HepG2 (cell line): Measurements from ENCODE around the gene HHLA2. TPM values are rescaled to one million over a fixed set of nuclear protein-coding genes. Genes with fewer than 3 reads are reported as not detected.

Source experiments
- ATAC-seq: fragments of 200-7000 bp; cut with Tn5 transposase; 3 replicates; pipeline ENCODE4 v1.9.1; 2020; ENCODE audit warnings: mild to moderate bottlenecking, moderate library complexity
- BruUV-seq: library from RNA; stranded (reverse); fragments of 400-500 nt; replicated peaks from 2 replicates; lab custom pipeline; 2021; lab: Mats Ljungman, UMichigan
- CTCF ChIA-PET: fragments of 300-600 bp; formaldehyde crosslinking; extraction: SDS; loops from one replicate; lab custom pipeline; 2021; ENCODE audit warnings: low total read pairs, inconsistent platforms, low intra/inter-chr PET ratio; lab: Yijun Ruan, JAX
- POLR2A ChIA-PET: fragments of 350-600 bp; sonication (Branson Sonifier 250); formaldehyde crosslinking; loops from one replicate; lab custom pipeline; 2020; ENCODE audit warnings: antibody characterized with exemption, inconsistent platforms; lab: Yijun Ruan, JAX
- DNase-seq: peaks from one replicate; pipeline ENCODE4 v3.0.0-alpha.2; 2015; ENCODE audit warnings: low spot score
- FAIRE-seq: peaks from 3 replicates; lab custom pipeline; 2011; peaks lifted over from hg19 to GRCh38; lab: Jason Lieb, UNC
- H2AFZ ChIP-seq: one replicate; pipeline ENCODE4 v1.6.1; 2011; ENCODE audit warnings: low read length, inconsistent platforms
- H3K27ac ChIP-seq: fragments of 300-600 bp; 3 replicates; pipeline ENCODE4 v1.8.0; 2011; ENCODE audit warnings: mixed run types, mild to moderate bottlenecking, mixed read lengths, low read length, inconsistent platforms; ENCODE audit not compliant: insufficient read depth; ENCODE audit errors: extremely low read length
- H3K27me3 ChIP-seq, 2 experiments: fragments of 200-600 bp in 1 of 2; 2 replicates in 1 of 2; 3 replicates in 1 of 2; pipeline versions ENCODE4 v1.6.0 to v1.8.0; 2011; ENCODE audit warnings: low read length in 2 of 2, mild to moderate bottlenecking in 2 of 2, moderate library complexity in 2 of 2, inconsistent platforms in 1 of 2; ENCODE audit not compliant: insufficient read depth in 2 of 2, control insufficient read depth in 1 of 2
- H3K36me3 ChIP-seq, 2 experiments: fragments of 200-600 bp in 1 of 2; replicated peaks in 1 of 2; 2 replicates in 1 of 2; 3 replicates in 1 of 2; pipeline versions ENCODE4 v1.5.1 to v1.8.0; 2011; ENCODE audit warnings: low read length in 2 of 2, inconsistent platforms in 1 of 2; ENCODE audit not compliant: insufficient read depth in 2 of 2, control insufficient read depth in 1 of 2
- H3K4me1 ChIP-seq: 2 replicates; pipeline ENCODE4 v1.5.1; 2012; ENCODE audit warnings: low read length, inconsistent platforms; ENCODE audit not compliant: insufficient read depth
- H3K4me2 ChIP-seq: 2 replicates; pipeline ENCODE4 v1.6.0; 2011; ENCODE audit warnings: low read depth, low read length, inconsistent platforms
- H3K4me3 ChIP-seq, 3 experiments: fragments of 200-600 bp in 1 of 3; sonication (generic), shearing (Covaris generic) in 1 of 3; replicated peaks in 1 of 3; 2 replicates each; pipeline ENCODE4 v1.5.1; 2011 to 2016; ENCODE audit warnings: low read length in 3 of 3, inconsistent platforms in 2 of 3, low read depth in 2 of 3, mild to moderate bottlenecking in 2 of 3, control low read depth in 1 of 3, mixed read lengths in 1 of 3; ENCODE audit not compliant: insufficient read depth in 1 of 3
- H3K79me2 ChIP-seq: one replicate; pipeline ENCODE4 v1.6.1; 2011; ENCODE audit warnings: low read length, inconsistent platforms; ENCODE audit not compliant: insufficient read depth
- H3K9ac ChIP-seq: 2 replicates; pipeline ENCODE4 v1.6.0; 2011; ENCODE audit warnings: mild to moderate bottlenecking, low read depth, low read length, inconsistent platforms; ENCODE audit not compliant: insufficient read depth
- H3K9me3 ChIP-seq: 2 replicates; pipeline ENCODE4 v1.5.1; 2012; ENCODE audit warnings: mild to moderate bottlenecking, low read length
- H4K20me1 ChIP-seq: 2 replicates; pipeline ENCODE4 v1.6.0; 2011; ENCODE audit warnings: inconsistent platforms, mild to moderate bottlenecking, low read length, moderate library complexity; ENCODE audit not compliant: insufficient read depth
- EHMT2 ChIP-seq: fragments of 200-600 bp; sonication (generic); IDR thresholded peaks from 2 replicates; pipeline ENCODE4 v1.7.0; 2017; ENCODE audit warnings: antibody characterized with exemption, low read depth, low read length, borderline replicate concordance
- FOXA1 ChIP-seq, 2 experiments: fragments of 450-650 bp in 1 of 2; sonication (generic) in 1 of 2; formaldehyde crosslinking in 1 of 2; IDR thresholded peaks; 2 replicates each; pipeline versions ENCODE4 v1.4.0 to v1.6.1; 2016 to 2020; ENCODE audit warnings: missing genetic modification reagents in 1 of 2
- SP5 ChIP-seq: IDR thresholded peaks from 2 replicates; pipeline ENCODE4 v1.6.1; 2016; ENCODE audit warnings: low read depth, borderline replicate concordance
- SRF ChIP-seq: IDR thresholded peaks from 2 replicates; pipeline ENCODE4 v1.6.1; 2011; ENCODE audit warnings: mild to moderate bottlenecking, low read depth, low read length, moderate library complexity
- STAT5B ChIP-seq: sonication (generic); formaldehyde crosslinking; IDR thresholded peaks from 2 replicates; pipeline ENCODE4 v1.4.0; 2020; ENCODE audit warnings: missing genetic modification reagents
- TBX2 ChIP-seq: sonication (generic); formaldehyde crosslinking; IDR thresholded peaks from 2 replicates; pipeline ENCODE4 v1.5.0; 2020; ENCODE audit warnings: missing genetic modification reagents, mild to moderate bottlenecking, borderline replicate concordance
- ZNF160 ChIP-seq: sonication (generic); formaldehyde crosslinking; IDR thresholded peaks from 2 replicates; pipeline ENCODE4 v1.8.0; 2022; ENCODE audit warnings: mild to moderate bottlenecking, inconsistent platforms, missing genetic modification reagents
- ZNF260 ChIP-seq: sonication (generic); formaldehyde crosslinking; IDR thresholded peaks from 2 replicates; pipeline ENCODE4 v1.4.0; 2020; ENCODE audit warnings: missing genetic modification reagents, low read depth, mild to moderate bottlenecking, borderline replicate concordance
- ZNF30 ChIP-seq: sonication (generic); formaldehyde crosslinking; IDR thresholded peaks from 2 replicates; pipeline ENCODE4 v1.5.0; 2020; ENCODE audit warnings: mild to moderate bottlenecking, missing genetic modification reagents
- ZNF562 ChIP-seq: sonication (generic); formaldehyde crosslinking; IDR thresholded peaks from 2 replicates; pipeline ENCODE4 v1.8.0; 2022; ENCODE audit warnings: missing genetic modification reagents, borderline replicate concordance
- ZNF850 ChIP-seq: sonication (generic); formaldehyde crosslinking; conservative IDR thresholded peaks from 2 replicates; pipeline ENCODE4 v1.9.0; 2021; ENCODE audit warnings: mild to moderate bottlenecking, missing genetic modification reagents
- ZSCAN21 ChIP-seq: sonication (generic); formaldehyde crosslinking; IDR thresholded peaks from 2 replicates; pipeline ENCODE4 v1.8.0; 2022; ENCODE audit warnings: mild to moderate bottlenecking, missing genetic modification reagents, moderate library complexity, borderline replicate concordance
- WGBS: methylation state at CpG from one replicate; pipeline ENCODE4 v1.1.6; 2017; ENCODE audit warnings: low lambda C conversion rate; 5-methylcytosine and 5-hydroxymethylcytosine counted together
- in situ Hi-C: cut with HindIII; loops from 2 replicates; pipeline ENCODE4 v1.10.0; 2017; ENCODE audit warnings: low pct_unique_long_range_greater_than_20kb; ENCODE audit not compliant: extremely low pct_ligation_motif_present
- intact Hi-C: fragments of 100-400 bp; cut with micrococcal nuclease; formaldehyde crosslinking; loops from one replicate; pipeline ENCODE4 v1.10.0; 2022; ENCODE audit not compliant: unreplicated experiment
- polyA plus RNA-seq, 8 experiments: library from polyadenylated mRNA; depleted of rRNA in 3 of 8; stranded (reverse) in 7 of 8; unstranded in 1 of 8; fragments of >200 nt; fragmentation: Illumina TruSeq in 4 of 8; extraction: Trizol in 4 of 8; gene quantifications; 2 replicates each; pipeline versions ENCODE4 v1.2.1 to v1.2.3, GENCODE V29; 2011 to 2016; ENCODE audit warnings: low read depth in 4 of 8, missing spikeins in 1 of 8, mixed read lengths in 1 of 8; ENCODE audit not compliant: insufficient read depth in 1 of 8
- total RNA-seq, 5 experiments: library from RNA; depleted of rRNA; stranded (reverse); fragments of >200 nt; fragmentation: Illumina TruSeq; extraction: Trizol; gene quantifications; 2 replicates each; pipeline ENCODE4 v1.2.3, GENCODE V29; 2016; ENCODE audit warnings: low read depth in 1 of 5
- TF ChIP-seq, protein P1 (sequence below): IDR thresholded peaks from 2 replicates; pipeline ENCODE4 v1.6.1; 2016; ENCODE audit warnings: control low read depth
- TF ChIP-seq, protein P2 (sequence below): sonication (generic); formaldehyde crosslinking; IDR thresholded peaks from 2 replicates; pipeline ENCODE4 v1.9.0; 2021; ENCODE audit warnings: missing genetic modification reagents, borderline replicate concordance
- TF ChIP-seq, protein P3 (sequence below): sonication (generic); formaldehyde crosslinking; conservative IDR thresholded peaks from 2 replicates; pipeline ENCODE4 v1.4.0; 2020; ENCODE audit warnings: missing genetic modification reagents

The HHLA2 gene
- total and polyA plus RNA-seq, 2 of the 13 experiments (the other 11 are each of a cell fraction or from before 2014, with no cell fraction given), result not detected

DNA sequence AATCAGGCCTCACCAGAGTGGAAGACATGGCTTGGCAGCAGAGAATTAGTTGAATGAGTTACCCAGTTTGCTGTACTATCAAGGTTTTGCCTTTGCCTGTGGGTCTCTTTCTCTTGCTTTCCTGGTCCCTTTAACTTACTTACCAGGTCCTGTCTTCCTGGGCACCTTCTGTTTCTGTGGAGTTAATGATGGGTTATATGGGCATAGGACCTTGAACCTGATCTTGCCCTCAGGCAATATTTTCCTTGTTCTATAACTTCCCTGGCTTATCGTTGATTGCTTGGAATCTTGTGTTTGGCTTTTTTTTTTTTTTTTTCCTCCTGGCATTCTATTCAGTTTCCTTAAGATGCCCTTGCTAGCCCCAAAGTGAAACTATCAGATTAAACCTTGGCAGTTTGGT lies 106.8 kb downstream of the HHLA2 start (continued):
- TF ChIP-seq STAT5B (CRISPR knock-in tag) (no peak), ZNF160 (no peak), ZNF850 (CRISPR knock-in tag) (no peak), SP5 (CRISPR knock-in tag) (no peak)
- TF ChIP-seq, protein P1, sequence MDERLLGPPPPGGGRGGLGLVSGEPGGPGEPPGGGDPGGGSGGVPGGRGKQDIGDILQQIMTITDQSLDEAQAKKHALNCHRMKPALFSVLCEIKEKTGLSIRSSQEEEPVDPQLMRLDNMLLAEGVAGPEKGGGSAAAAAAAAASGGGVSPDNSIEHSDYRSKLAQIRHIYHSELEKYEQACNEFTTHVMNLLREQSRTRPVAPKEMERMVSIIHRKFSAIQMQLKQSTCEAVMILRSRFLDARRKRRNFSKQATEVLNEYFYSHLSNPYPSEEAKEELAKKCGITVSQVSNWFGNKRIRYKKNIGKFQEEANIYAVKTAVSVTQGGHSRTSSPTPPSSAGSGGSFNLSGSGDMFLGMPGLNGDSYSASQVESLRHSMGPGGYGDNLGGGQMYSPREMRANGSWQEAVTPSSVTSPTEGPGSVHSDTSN, result no peak

DNA sequence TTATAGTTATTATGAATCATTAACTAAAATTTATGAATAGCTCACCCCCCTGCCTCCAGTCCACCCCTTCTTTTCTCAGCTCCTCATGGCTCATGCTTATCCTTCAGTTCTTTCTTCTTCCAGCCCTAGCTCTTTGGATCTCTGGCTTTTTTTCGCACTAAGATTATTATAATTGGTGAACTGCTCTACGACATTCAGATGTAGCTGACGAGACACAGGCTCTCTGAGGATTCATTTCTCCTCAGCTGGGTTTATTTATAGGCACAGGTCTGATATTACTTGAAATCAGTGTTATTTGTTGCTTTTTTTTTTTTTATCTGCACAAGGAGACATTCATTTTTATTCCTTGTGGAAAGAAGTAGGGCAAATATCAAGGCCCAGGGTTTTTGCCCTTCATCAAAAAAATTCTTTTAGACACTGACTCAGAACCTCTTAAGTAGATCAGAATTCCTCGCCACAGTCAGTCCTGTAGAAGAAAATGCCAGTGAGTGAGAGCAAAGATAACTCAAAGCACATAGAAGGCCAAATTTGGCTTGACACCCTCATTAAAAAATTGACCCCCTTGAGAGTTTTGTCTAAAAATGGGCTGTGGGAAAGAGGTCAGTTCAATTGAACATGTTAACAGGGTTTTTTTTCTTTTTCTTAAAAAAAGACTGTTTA lies 107.5 kb downstream of the HHLA2 start:
- DNase-seq, result no peak
- 8% methylated on average over 4 of the region's 4 CpGs for WGBS
- in situ Hi-C loops, result loop anchor here (10.0 kb wide), 1 partner anchor 469 kb away; no protein-coding TSS in a partner anchor
- Histone ChIP-seq H3K9ac (no peak overlapping the region), H3K4me1 (peaks cover 8% of the 10 kb centered on the region), H3K4me2 (no peak overlapping the region), H3K27ac (no peak overlapping the region), H3K4me3 (no peak overlapping the region), H4K20me1 (no peaks in the 10 kb centered on the region), H2AFZ (no peak overlapping the region), H3K27me3 (no peaks in the 10 kb centered on the region), H3K79me2 (no peaks in the 10 kb centered on the region), H3K36me3 (no peaks in the 10 kb centered on the region), H3K9me3 (no peaks in the 10 kb centered on the region)
- POLR2A ChIA-PET, result no interaction called here
- no TSS peak for BruUV-seq
- no peak for ATAC-seq
- no peak for FAIRE-seq
- intact Hi-C loops, result no loop called here
- CTCF ChIA-PET, result no interaction called here
- TF ChIP-seq SRF (no peak), EHMT2 (no peak), ZNF562 (CRISPR knock-in tag) (no peak), TBX2 (CRISPR knock-in tag) (no peak), FOXA1 (IDR thresholded peaks at IDR 0.05) (no peak), FOXA1 (CRISPR knock-in tag; IDR thresholded peaks at IDR 0.05) (no peak), ZNF30 (no peak), ZNF260 (no peak), ZSCAN21 (CRISPR knock-in tag) (no peak)
- TF ChIP-seq, protein P2, sequence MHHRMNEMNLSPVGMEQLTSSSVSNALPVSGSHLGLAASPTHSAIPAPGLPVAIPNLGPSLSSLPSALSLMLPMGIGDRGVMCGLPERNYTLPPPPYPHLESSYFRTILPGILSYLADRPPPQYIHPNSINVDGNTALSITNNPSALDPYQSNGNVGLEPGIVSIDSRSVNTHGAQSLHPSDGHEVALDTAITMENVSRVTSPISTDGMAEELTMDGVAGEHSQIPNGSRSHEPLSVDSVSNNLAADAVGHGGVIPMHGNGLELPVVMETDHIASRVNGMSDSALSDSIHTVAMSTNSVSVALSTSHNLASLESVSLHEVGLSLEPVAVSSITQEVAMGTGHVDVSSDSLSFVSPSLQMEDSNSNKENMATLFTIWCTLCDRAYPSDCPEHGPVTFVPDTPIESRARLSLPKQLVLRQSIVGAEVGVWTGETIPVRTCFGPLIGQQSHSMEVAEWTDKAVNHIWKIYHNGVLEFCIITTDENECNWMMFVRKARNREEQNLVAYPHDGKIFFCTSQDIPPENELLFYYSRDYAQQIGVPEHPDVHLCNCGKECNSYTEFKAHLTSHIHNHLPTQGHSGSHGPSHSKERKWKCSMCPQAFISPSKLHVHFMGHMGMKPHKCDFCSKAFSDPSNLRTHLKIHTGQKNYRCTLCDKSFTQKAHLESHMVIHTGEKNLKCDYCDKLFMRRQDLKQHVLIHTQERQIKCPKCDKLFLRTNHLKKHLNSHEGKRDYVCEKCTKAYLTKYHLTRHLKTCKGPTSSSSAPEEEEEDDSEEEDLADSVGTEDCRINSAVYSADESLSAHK (CRISPR knock-in tag), result no peak
- TF ChIP-seq, protein P3, sequence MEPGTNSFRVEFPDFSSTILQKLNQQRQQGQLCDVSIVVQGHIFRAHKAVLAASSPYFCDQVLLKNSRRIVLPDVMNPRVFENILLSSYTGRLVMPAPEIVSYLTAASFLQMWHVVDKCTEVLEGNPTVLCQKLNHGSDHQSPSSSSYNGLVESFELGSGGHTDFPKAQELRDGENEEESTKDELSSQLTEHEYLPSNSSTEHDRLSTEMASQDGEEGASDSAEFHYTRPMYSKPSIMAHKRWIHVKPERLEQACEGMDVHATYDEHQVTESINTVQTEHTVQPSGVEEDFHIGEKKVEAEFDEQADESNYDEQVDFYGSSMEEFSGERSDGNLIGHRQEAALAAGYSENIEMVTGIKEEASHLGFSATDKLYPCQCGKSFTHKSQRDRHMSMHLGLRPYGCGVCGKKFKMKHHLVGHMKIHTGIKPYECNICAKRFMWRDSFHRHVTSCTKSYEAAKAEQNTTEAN (CRISPR knock-in tag), result no peak
